A673 (cell line): ENCODE results near the gene AGBL5.

Experiments
- EZH2 ChIP-seq: fragments of 200-600 bp; sonication (generic); IDR thresholded peaks from 2 replicates; pipeline ENCODE4 v1.6.1; 2017; ENCODE audit warnings: borderline replicate concordance, low read depth, mild to moderate bottlenecking, mixed read lengths, antibody characterized with exemption, low read length; ENCODE audit not compliant: poor library complexity, severe bottlenecking
- TF ChIP-seq, protein P1 (sequence below): fragments of 300-800, 200-600 bp; sonication (generic); conservative IDR thresholded peaks from 2 replicates; pipeline ENCODE4 v1.5.1; 2017; ENCODE audit warnings: low read depth, mild to moderate bottlenecking, antibody characterized with exemption, low read length, moderate library complexity, mixed read lengths

DNA sequence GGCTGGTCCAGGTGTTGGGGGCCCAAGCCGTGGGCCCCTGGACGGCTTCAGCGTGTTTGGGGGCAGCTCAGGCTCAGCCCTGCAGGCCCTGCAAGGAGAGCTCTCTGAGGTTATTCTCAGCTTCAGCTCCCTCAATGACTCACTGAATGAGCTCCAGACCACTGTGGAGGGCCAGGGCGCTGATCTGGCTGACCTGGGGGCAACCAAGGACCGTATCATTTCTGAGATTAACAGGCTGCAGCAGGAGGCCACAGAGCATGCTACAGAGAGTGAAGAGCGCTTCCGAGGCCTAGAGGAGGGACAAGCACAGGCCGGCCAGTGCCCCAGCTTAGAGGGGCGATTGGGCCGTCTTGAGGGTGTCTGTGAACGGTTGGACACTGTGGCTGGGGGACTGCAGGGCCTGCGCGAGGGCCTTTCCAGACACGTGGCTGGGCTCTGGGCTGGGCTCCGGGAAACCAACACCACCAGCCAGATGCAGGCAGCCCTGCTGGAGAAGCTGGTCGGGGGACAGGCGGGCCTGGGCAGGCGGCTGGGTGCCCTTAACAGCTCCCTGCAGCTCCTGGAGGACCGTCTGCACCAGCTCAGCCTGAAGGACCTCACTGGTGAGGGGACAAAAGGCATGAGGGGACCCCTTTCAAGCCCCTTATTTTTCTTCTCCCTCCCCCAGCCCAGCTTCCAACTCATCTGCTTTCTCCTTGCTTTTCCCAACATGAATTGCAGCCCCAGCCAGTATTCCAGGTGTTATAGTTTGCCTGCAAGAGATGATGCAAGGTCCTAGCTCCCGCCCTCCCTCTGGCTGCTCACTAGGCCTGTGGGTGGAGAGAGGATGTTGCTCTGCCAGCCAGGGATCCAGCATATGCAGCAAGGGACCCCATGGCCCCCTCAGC, 32.2 kb downstream of the AGBL5 start:
- TF ChIP-seq, protein P1, sequence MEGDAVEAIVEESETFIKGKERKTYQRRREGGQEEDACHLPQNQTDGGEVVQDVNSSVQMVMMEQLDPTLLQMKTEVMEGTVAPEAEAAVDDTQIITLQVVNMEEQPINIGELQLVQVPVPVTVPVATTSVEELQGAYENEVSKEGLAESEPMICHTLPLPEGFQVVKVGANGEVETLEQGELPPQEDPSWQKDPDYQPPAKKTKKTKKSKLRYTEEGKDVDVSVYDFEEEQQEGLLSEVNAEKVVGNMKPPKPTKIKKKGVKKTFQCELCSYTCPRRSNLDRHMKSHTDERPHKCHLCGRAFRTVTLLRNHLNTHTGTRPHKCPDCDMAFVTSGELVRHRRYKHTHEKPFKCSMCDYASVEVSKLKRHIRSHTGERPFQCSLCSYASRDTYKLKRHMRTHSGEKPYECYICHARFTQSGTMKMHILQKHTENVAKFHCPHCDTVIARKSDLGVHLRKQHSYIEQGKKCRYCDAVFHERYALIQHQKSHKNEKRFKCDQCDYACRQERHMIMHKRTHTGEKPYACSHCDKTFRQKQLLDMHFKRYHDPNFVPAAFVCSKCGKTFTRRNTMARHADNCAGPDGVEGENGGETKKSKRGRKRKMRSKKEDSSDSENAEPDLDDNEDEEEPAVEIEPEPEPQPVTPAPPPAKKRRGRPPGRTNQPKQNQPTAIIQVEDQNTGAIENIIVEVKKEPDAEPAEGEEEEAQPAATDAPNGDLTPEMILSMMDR: no peak
- no peak for TF ChIP-seq EZH2
